Thoracic aorta (tissue), 2 donors: Measurements from ENCODE around the gene CCDC170. TPM values are rescaled to one million over a fixed set of nuclear protein-coding genes. Genes with fewer than 3 reads are reported as not detected.

Source experiments
- ATAC-seq: fragments of 150-250 bp; one replicate; pipeline ENCODE4 v1.8.0; 2017; ENCODE audit warnings: low read depth; ENCODE audit not compliant: insufficient number of reproducible peaks, low FRiP score
- DNase-seq: peaks from one replicate; pipeline ENCODE4 v3.0.0-alpha.2; 2020; ENCODE audit warnings: low spot score
- H3K27ac ChIP-seq, 2 donors: fragments of 200-600 bp; sonication (generic); 1 replicate in 1 of 2; 2 replicates in 1 of 2; pipeline ENCODE4 v1.5.1; 2016; ENCODE audit warnings: mild to moderate bottlenecking in 2 of 2, moderate library complexity in 2 of 2
- H3K27me3 ChIP-seq: fragments of 200-600 bp; sonication (generic); replicated peaks from 2 replicates; pipeline ENCODE4 v1.6.0; 2016; ENCODE audit warnings: mild to moderate bottlenecking; ENCODE audit not compliant: insufficient read depth
- H3K36me3 ChIP-seq: fragments of 200-600 bp; sonication (generic); one replicate; pipeline ENCODE4 v1.5.1; 2016
- H3K4me1 ChIP-seq, 2 donors: fragments of 200-600 bp; sonication (generic); 1 replicate in 1 of 2; 2 replicates in 1 of 2; pipeline versions ENCODE4 v1.5.1 to v1.6.0; 2016; ENCODE audit warnings: low read depth in 2 of 2, mild to moderate bottlenecking in 1 of 2; ENCODE audit not compliant: control insufficient read depth in 1 of 2
- H3K4me3 ChIP-seq: fragments of 200-600 bp; sonication (generic); 2 replicates; pipeline ENCODE4 v1.5.1; 2016; ENCODE audit warnings: mild to moderate bottlenecking
- H3K9me3 ChIP-seq: fragments of 200-600 bp; sonication (generic); 2 replicates; pipeline ENCODE4 v1.5.1; 2016
- total RNA-seq, 2 donors: library from RNA; depleted of rRNA; stranded (reverse); fragments of >200 nt; gene quantifications; one replicate each; pipeline versions ENCODE4 v1.1.0 to v1.2.3, GENCODE V29; 2016
- TF ChIP-seq, protein P1 (sequence below): fragments of 200-600 bp; sonication (generic); IDR thresholded peaks from one replicate; pipeline ENCODE4 v1.5.1; 2019; ENCODE audit warnings: antibody characterized with exemption

The CCDC170 gene
- total RNA-seq, 2 donors from 2014 or later = 0.81 to 1.5 TPM

DNA sequence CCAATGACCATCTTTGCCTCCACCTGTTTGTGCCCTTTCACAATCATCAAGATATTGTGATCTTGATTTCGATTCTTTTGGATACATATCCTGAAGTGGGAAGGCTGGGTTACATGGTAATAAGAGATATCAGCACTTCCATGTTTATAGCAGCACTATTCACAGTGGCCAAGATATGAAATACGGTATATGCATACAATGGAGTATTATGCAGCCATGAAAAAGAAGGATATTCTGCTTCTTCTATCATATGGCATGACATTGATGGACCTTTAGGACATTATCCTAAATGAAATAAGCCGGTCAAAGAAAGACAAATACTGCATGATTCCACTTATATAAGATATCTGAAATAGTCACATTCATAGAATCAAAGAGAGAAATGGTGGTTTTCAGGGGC is 144.0 kb downstream of the CCDC170 start:
- Histone ChIP-seq H3K4me1 (no peaks in the 10 kb centered on the region), H3K4me3 (no peak overlapping the region), H3K27ac (no peak overlapping the region), H3K36me3 (no peaks in the 10 kb centered on the region), H3K9me3 (no peaks in the 10 kb centered on the region), H3K27me3 (no peaks in the 10 kb centered on the region)
- DNase-seq (no peak), ATAC-seq (no peak)
- TF ChIP-seq, protein P1, sequence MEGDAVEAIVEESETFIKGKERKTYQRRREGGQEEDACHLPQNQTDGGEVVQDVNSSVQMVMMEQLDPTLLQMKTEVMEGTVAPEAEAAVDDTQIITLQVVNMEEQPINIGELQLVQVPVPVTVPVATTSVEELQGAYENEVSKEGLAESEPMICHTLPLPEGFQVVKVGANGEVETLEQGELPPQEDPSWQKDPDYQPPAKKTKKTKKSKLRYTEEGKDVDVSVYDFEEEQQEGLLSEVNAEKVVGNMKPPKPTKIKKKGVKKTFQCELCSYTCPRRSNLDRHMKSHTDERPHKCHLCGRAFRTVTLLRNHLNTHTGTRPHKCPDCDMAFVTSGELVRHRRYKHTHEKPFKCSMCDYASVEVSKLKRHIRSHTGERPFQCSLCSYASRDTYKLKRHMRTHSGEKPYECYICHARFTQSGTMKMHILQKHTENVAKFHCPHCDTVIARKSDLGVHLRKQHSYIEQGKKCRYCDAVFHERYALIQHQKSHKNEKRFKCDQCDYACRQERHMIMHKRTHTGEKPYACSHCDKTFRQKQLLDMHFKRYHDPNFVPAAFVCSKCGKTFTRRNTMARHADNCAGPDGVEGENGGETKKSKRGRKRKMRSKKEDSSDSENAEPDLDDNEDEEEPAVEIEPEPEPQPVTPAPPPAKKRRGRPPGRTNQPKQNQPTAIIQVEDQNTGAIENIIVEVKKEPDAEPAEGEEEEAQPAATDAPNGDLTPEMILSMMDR = no peak

DNA sequence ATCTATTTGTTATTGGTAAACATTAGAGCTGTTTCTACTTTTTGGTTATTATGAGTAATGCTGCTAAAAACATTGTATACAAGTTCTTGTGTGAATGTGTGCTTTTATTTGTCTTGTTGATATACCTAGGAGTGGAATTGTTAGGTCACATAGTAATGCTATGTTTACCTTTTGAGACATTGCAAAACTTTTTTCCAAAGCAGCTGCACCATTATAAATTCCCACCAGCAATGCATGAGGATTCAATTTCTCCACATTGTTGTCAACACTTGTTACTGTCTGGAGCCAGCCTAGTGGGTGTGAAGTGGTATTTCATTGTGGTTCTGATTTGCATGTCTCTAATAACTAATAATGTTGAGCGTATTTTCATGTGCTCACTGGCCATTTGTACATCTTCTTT is 145.9 kb downstream of the CCDC170 start:
- TF ChIP-seq, protein P1 = no peak
- Histone ChIP-seq H3K4me3 (no peak overlapping the region), H3K9me3 (no peaks in the 10 kb centered on the region), H3K4me1 (no peaks in the 10 kb centered on the region), H3K36me3 (no peaks in the 10 kb centered on the region), H3K27ac (no peak overlapping the region), H3K27me3 (no peaks in the 10 kb centered on the region)
- DNase-seq (no peak), ATAC-seq (no peak)

DNA sequence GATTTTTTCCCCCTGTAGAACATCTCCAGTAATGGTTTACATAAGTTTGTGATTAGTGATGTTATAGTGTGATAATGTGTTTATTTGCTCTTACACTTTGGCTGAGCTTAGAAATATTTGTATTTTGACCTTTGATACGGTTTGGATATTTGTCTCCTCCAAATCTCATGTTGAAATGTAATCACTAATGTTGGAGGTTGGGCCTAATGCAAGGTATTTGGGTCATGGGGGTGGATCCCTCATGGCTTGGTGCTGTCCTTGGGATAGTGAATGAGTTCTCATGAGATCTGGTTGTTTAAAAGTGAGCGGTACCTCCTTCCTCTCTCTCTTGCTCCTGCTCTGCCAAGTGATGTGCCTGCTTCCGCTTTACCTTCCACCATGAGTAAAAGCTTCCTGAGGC is 147.2 kb downstream of the CCDC170 start:
- Histone ChIP-seq H3K9me3 (no peaks in the 10 kb centered on the region), H3K4me1 (no peaks in the 10 kb centered on the region), H3K27ac (no peak overlapping the region), H3K27me3 (no peaks in the 10 kb centered on the region), H3K36me3 (no peaks in the 10 kb centered on the region), H3K4me3 (no peak overlapping the region)
- no peak for DNase-seq
- ATAC-seq = no peak
- TF ChIP-seq, protein P1 = no peak

DNA sequence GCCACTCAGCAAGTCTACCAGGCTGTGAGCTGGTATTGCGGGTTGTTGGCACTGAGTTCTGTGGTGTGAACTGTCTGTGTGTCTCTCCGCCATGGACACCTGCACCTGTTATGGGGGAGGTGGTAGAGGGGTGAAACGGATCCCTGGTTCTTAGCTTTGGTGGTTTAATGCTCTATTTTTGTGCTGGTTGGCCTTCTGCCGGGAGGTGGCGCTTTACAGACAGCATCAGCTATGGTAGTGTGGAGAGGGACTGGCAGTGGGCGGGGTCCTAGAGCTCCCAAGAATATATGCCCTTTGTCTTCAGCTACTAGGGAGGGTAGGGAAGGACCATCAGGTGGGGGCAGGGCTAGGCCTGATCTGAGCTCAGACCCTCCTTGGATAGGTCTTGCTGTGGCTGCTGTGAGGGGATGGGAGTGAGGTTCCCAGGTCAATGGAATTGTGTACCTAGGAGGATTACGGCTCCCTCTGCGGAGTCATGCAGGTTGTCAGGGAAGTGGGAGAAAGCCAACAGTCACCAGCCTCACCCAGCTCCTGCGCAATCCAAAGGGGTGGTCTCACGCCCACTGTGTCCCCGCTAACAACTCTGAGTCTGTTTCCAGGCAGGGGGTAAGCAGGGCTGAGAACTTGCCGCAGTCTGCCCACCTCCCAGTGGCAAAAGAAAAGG is 154.3 kb downstream of the CCDC170 start:
- DNase-seq (no peak), ATAC-seq (no peak)
- H3K4me1 ChIP-seq = no peaks in the 10 kb centered on the region
- TF ChIP-seq, protein P1 = no peak
- H3K4me3 ChIP-seq = no peak overlapping the region
- no peaks in the 10 kb centered on the region for H3K9me3 ChIP-seq
- no peak overlapping the region for H3K27ac ChIP-seq
- no peaks in the 10 kb centered on the region for H3K36me3 ChIP-seq
- no peaks in the 10 kb centered on the region for H3K27me3 ChIP-seq

DNA sequence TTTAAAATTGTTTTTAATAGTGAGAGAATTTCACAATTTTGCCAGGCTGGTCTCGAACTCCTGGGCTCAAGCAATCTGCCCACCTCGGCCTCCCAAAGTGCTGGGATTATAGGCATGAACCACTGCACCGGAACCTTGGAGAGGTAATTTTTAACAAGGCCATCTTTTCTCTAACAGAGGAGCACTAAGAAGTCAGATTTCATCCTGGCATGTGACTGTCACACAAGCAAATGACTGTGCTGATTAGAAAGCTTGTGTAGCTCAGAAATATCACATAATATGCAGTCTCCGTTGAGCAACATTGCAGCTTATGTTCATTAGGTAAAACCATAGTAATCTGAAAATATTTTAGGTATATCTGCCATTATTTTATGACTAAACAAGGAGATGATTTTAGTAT is 156.0 kb downstream of the CCDC170 start:
- DNase-seq (no peak), ATAC-seq (no peak)
- no peak overlapping the region for H3K4me3 ChIP-seq
- no peaks in the 10 kb centered on the region for H3K4me1 ChIP-seq
- no peak overlapping the region for H3K27ac ChIP-seq
- H3K27me3 ChIP-seq = no peaks in the 10 kb centered on the region
- H3K36me3 ChIP-seq = no peaks in the 10 kb centered on the region
- no peaks in the 10 kb centered on the region for H3K9me3 ChIP-seq
- TF ChIP-seq, protein P1 = no peak
